Stomach (tissue), 9 donors: ENCODE data around the gene PGA4. TPM values are rescaled to one million over a fixed set of nuclear protein-coding genes. Genes with fewer than 3 reads are reported as not detected.

ENCODE experiments used
- DNase-seq, 2 donors: peaks; one replicate each; pipeline versions ENCODE4 v3.0.0 to v3.0.0-alpha.2; 2013 to 2019
- H3K27ac ChIP-seq, 5 donors: fragments of 200-600 bp in 4 of 5; sonication (generic) in 4 of 5; one replicate each; pipeline ENCODE4 v1.5.1; 2013 to 2019; ENCODE audit warnings: mild to moderate bottlenecking in 1 of 5, moderate library complexity in 1 of 5
- H3K27me3 ChIP-seq, 3 donors: fragments of 200-600 bp; sonication (generic); one replicate each; pipeline ENCODE4 v1.5.1; 2017 to 2019; ENCODE audit warnings: mixed run types in 1 of 3
- H3K36me3 ChIP-seq, 4 donors: fragments of 200-600 bp; sonication (generic); 1 replicate in 3 of 4; 2 replicates in 1 of 4; pipeline ENCODE4 v1.5.1; 2016 to 2019
- H3K4me1 ChIP-seq, 4 donors: fragments of 200-600 bp; sonication (generic); one replicate each; pipeline ENCODE4 v1.5.1; 2016 to 2019
- H3K4me3 ChIP-seq, 4 donors: fragments of 200-600 bp; sonication (generic) in 3 of 4; one replicate each; pipeline ENCODE4 v1.5.1; 2016 to 2019; ENCODE audit warnings: mild to moderate bottlenecking in 1 of 4
- H3K9me3 ChIP-seq, 4 donors: fragments of 200-600 bp; sonication (generic); one replicate each; pipeline ENCODE4 v1.5.1; 2016 to 2019
- EP300 ChIP-seq: sonication (generic); formaldehyde crosslinking; IDR thresholded peaks from one replicate; pipeline ENCODE4 v1.6.1; 2017; ENCODE audit warnings: antibody characterized with exemption
- POLR2A ChIP-seq, 4 donors: fragments of 450-650 bp; IDR thresholded peaks; one replicate each; pipeline ENCODE4 v1.6.1; 2016; ENCODE audit warnings: antibody characterized with exemption in 4 of 4, control low read depth in 2 of 4, mild to moderate bottlenecking in 1 of 4, moderate library complexity in 1 of 4
- POLR2AphosphoS5 ChIP-seq, 3 donors: sonication (generic); formaldehyde crosslinking; IDR thresholded peaks; one replicate each; pipeline ENCODE4 v1.6.1; 2016; ENCODE audit warnings: antibody characterized with exemption in 3 of 3
- WGBS, 5 donors: extraction: QIAGEN DNeasy Blood & Tissue Kit in 3 of 5; methylation state at CpG; one replicate each; pipeline versions ENCODE4 v1.1.5 to v1.1.7; 2013 to 2018; 5-methylcytosine and 5-hydroxymethylcytosine counted together
- intact Hi-C: fragments of 100-400 bp; cut with DNase I; formaldehyde crosslinking; loops from one replicate; pipeline ENCODE4 v1.15.1; 2023; ENCODE audit warnings: low total_unique reads
- polyA plus RNA-seq, 3 donors: library from polyadenylated mRNA; stranded (reverse); fragments of 200-250 nt; gene quantifications; one replicate each; pipeline ENCODE4 v1.2.3, GENCODE V29; 2013
- total RNA-seq, 5 donors: library from RNA; depleted of rRNA; stranded (reverse); fragments of >200 nt; gene quantifications; one replicate each; pipeline versions ENCODE4 v1.1.0 to v1.2.3, GENCODE V29; 2014 to 2016
- TF ChIP-seq, protein P1 (sequence below), 7 experiments: fragments of 450-650 bp in 4 of 7; fragments of 200-600 bp in 3 of 7; sonication (generic) in 3 of 7; IDR thresholded peaks; one replicate each; pipeline ENCODE4 v1.5.1; 2016 to 2019; ENCODE audit warnings: antibody characterized with exemption in 7 of 7, control low read depth in 2 of 7, mild to moderate bottlenecking in 1 of 7
- donor health status: healthy with polysubstance abuse.
- donor health status: Bipolar disorder and iron deficiency.
- donor health status: healthy.

Gene PGA4
- total and polyA plus RNA-seq, 8 donors: 386 to 107,207 (median 16,893) TPM

DNA sequence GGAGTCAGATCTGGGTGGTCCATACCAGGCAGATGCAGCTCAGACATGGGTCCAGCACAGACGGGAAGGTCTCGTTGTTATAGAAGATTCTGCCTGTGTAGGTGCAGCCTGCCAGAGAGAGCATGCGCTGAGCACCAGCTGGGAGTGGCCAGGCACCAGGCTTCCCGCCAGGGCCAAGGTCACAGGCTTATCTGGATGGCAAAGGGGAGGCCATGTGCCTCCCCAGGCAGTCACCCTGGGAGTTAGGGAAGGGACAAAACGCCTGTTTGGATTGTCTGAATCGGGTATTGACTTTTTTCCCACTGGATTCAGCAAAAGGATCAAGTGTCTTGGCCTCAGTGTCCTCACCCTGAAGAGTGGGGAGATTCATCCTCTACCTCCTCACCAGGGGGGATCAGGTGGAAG lies 45.3 kb downstream of the PGA4 start:
- Histone ChIP-seq H3K27me3 (no peaks in the 10 kb centered on the region), H3K4me1 (peaks cover 0 to 13% (median 8%) of the 10 kb centered on the region in 4 donors), H3K36me3 (no peaks in the 10 kb centered on the region), H3K4me3 (no peak overlapping the region), H3K9me3 (no peaks in the 10 kb centered on the region), H3K27ac (no peak overlapping the region)
- WGBS, 5 donors: 21 to 52% (median 37%) methylated on average over 5 to 6 of the region's 6 CpGs
- DNase-seq: peak; percentile 53 to 84
- intact Hi-C loops: no loop called here
- TF ChIP-seq, protein P1, sequence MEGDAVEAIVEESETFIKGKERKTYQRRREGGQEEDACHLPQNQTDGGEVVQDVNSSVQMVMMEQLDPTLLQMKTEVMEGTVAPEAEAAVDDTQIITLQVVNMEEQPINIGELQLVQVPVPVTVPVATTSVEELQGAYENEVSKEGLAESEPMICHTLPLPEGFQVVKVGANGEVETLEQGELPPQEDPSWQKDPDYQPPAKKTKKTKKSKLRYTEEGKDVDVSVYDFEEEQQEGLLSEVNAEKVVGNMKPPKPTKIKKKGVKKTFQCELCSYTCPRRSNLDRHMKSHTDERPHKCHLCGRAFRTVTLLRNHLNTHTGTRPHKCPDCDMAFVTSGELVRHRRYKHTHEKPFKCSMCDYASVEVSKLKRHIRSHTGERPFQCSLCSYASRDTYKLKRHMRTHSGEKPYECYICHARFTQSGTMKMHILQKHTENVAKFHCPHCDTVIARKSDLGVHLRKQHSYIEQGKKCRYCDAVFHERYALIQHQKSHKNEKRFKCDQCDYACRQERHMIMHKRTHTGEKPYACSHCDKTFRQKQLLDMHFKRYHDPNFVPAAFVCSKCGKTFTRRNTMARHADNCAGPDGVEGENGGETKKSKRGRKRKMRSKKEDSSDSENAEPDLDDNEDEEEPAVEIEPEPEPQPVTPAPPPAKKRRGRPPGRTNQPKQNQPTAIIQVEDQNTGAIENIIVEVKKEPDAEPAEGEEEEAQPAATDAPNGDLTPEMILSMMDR (IDR thresholded peaks at IDR 0.05): no peak
- peak in 1 of 3 donors; percentile 65 for TF ChIP-seq POLR2AphosphoS5 (IDR thresholded peaks at IDR 0.05)

DNA sequence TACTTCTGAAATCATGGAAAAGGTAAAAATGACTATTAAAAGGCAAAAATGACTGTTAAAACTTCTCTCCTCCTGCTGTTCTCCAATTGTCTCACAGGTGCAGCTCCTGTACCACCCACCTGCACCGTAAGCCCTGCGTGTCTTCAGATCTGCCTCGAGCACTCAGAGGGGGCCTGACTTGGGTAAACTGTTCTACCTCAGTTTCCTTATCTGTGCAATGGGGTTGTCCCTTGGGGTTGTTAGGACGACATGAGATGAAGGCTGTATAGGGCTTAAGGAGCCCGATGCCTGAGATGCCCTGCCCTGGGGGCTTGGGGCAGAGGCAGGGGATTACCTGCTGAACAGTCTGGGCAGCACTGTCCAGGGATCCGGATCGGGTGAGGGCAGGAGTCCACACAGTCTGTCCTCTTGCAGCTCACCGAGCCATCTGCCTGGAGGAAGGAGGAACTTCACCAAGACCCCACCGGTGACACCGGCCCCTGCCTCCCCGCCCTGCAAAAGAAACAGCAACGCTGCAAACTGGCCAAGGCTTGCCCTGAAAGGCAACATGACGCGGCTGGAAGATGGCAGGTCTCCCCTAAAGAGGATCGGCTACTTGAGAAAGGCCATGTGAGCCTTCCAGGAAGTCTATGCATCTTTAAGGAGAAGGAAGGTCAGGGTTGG lies 46.6 kb downstream of the PGA4 start:
- Histone ChIP-seq H3K27ac (no peak overlapping the region), H3K4me3 (no peak overlapping the region), H3K4me1 (peaks cover 0 to 23% (median 8%) of the 10 kb centered on the region in 4 donors), H3K9me3 (no peaks in the 10 kb centered on the region), H3K27me3 (no peaks in the 10 kb centered on the region), H3K36me3 (no peaks in the 10 kb centered on the region)
- DNase-seq: no peak
- no peak for TF ChIP-seq POLR2AphosphoS5 (IDR thresholded peaks at IDR 0.05)
- no peak for TF ChIP-seq POLR2A (IDR thresholded peaks at IDR 0.05)
- TF ChIP-seq, protein P1 (IDR thresholded peaks at IDR 0.05): no peak
- TF ChIP-seq EP300: no peak
- intact Hi-C loops: no loop called here
- 87 to 97% (median 93%) methylated on average over 13 to 15 of the region's 15 CpGs for WGBS, 5 donors

DNA sequence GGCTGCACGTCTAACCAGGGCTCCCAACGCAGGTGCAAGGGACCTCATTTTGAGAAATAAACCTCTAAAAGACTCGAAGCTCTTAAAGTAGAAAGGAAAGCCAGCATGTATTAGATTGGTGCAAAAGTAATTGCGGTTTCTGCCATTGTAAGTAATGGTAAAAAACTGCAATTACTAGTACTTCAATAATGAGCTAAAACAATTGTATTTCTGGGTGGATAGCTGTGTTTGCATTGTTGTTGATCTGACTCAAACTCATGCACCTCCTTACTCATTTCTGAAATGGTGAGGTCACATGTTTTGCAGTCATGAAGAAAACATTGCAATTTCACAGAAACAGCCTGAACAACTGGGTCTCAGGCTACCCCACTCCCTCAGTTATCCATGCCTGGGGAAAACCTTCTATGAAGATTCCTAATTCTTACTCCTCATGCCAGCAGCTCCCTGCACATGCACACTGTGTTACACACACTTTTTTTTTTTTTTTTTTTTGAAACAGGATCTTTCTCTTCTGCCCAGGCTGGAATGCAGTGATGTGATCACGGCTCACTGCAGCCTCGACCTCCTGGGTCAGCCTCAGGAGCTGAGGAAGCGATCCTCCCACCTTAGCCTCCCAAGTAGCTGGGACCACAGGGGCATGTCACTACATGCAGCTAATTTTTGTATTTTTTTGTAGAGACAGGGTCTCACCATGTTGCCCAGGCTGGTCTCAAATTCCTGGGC lies 48.4 kb downstream of the PGA4 start:
- WGBS, 5 donors: 84 to 90% (median 85%) methylated on average over 7 of the region's 7 CpGs
- H3K4me3 ChIP-seq: no peak overlapping the region
- no peaks in the 10 kb centered on the region for H3K36me3 ChIP-seq
- H3K27me3 ChIP-seq: peaks cover 0 to 8% (median 0%) of the 10 kb centered on the region in 3 donors
- DNase-seq: no peak
- intact Hi-C loops: no loop called here
- H3K27ac ChIP-seq: no peak overlapping the region
- H3K4me1 ChIP-seq: peaks cover 0 to 24% (median 8%) of the 10 kb centered on the region in 4 donors
- TF ChIP-seq EP300: no peak
- no peak for TF ChIP-seq POLR2A (IDR thresholded peaks at IDR 0.05)
- TF ChIP-seq, protein P1 (IDR thresholded peaks at IDR 0.05): no peak
- no peak for TF ChIP-seq POLR2AphosphoS5 (IDR thresholded peaks at IDR 0.05)
- H3K9me3 ChIP-seq: no peaks in the 10 kb centered on the region

DNA sequence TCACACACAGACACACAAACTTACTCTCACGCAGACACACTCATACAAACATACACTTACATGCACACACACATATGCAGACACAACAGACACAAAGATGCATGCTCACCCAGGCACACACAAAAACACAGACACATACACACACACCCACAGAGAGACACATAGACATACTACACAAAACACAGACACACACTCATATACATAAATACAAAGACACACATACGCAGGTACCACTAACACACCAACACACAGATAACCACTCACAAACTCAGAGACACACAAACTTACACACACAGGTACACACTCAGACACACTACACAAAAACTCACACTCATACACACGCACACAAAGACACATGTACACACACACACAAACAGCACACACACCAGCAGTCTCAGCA lies 50.6 kb downstream of the PGA4 start:
- TF ChIP-seq POLR2A (IDR thresholded peaks at IDR 0.05) (no peak), EP300 (no peak), POLR2AphosphoS5 (IDR thresholded peaks at IDR 0.05) (no peak)
- TF ChIP-seq, protein P1 (IDR thresholded peaks at IDR 0.05): no peak
- Histone ChIP-seq H3K9me3 (no peaks in the 10 kb centered on the region), H3K4me1 (peaks cover 0 to 11% (median under 1%) of the 10 kb centered on the region in 4 donors), H3K36me3 (no peaks in the 10 kb centered on the region), H3K27ac (no peak overlapping the region), H3K4me3 (no peak overlapping the region), H3K27me3 (peaks cover 0 to 8% (median 0%) of the 10 kb centered on the region in 3 donors)
- WGBS, 5 donors: 90 to 93% (median 91%) methylated on average over 3 of the region's 3 CpGs
- intact Hi-C loops: no loop called here
- no peak for DNase-seq
